Activated CD4-positive, alpha-beta T cell treated with anti-CD3 and anti-CD28 coated beads, Interleukin-2, amount 50 U/mL, for 4 hours (primary cell): ENCODE results near the gene HSD17B14.

Experiments
- DNase-seq, 2 experiments: peaks; one replicate each; pipeline ENCODE4 v3.0.0-alpha.2; 2020

HSD17B14 gene

GRCh38 chr19:48822514-48822913, 13.8 kb downstream of the HSD17B14 start:
- no peak for DNase-seq

GRCh38 chr19:48821633-48822032, 14.7 kb downstream of the HSD17B14 start:
- no peak for DNase-seq

- no peak for DNase-seq
These were observed 16.9 kb downstream of the HSD17B14 start for GRCh38 chr19:48819366-48819816.

GRCh38 chr19:48818234-48818820, 18.0 kb downstream of the HSD17B14 start:
- no peak for DNase-seq

GRCh38 chr19:48817585-48818124, 18.6 kb downstream of the HSD17B14 start:
- no peak for DNase-seq

- no peak for DNase-seq
These were observed 20.3 kb downstream of the HSD17B14 start for GRCh38 chr19:48815870-48816501.

- no peak for DNase-seq
These were observed 21.4 kb downstream of the HSD17B14 start for GRCh38 chr19:48814895-48815294.

- DNase-seq, result no peak
These were observed 23.0 kb downstream of the HSD17B14 start for GRCh38 chr19:48813123-48813913.

- DNase-seq, result peak; percentile 25 to 37
These were observed 24.0 kb downstream of the HSD17B14 start for GRCh38 chr19:48812094-48812929.

GRCh38 chr19:48810151-48810550, 26.1 kb downstream of the HSD17B14 start:
- no peak for DNase-seq

GRCh38 chr19:48807590-48808308, 28.5 kb downstream of the HSD17B14 start:
- no peak for DNase-seq

GRCh38 chr19:48806818-48807589, 29.3 kb downstream of the HSD17B14 start:
- peak in 1 of 2 experiments; percentile 27 for DNase-seq

- peak in 1 of 2 experiments; percentile 19 for DNase-seq
These were observed 29.8 kb downstream of the HSD17B14 start for GRCh38 chr19:48806518-48806817.

- no peak for DNase-seq
These were observed 30.8 kb downstream of the HSD17B14 start for GRCh38 chr19:48805452-48805851.

GRCh38 chr19:48804496-48804895, 31.8 kb downstream of the HSD17B14 start:
- DNase-seq, result no peak

- no peak for DNase-seq
These were observed 33.7 kb downstream of the HSD17B14 start for GRCh38 chr19:48802623-48803022.

GRCh38 chr19:48799358-48800300, 36.7 kb downstream of the HSD17B14 start:
- DNase-seq, result no peak

GRCh38 chr19:48798937-48799336, 37.4 kb downstream of the HSD17B14 start:
- DNase-seq, result no peak

- no peak for DNase-seq
These were observed 39.2 kb downstream of the HSD17B14 start for GRCh38 chr19:48797103-48797502.
